Measurements from ENCODE around the gene GNAO1.

Gene GNAO1

GRCh38 chr16:56349086-56349415 is 157.8 kb downstream of the GNAO1 start:
- TF ChIP-seq CTCF (IDR thresholded peaks at IDR 0.05; ENCODE audit: low read depth, low read length), result no peak
- H3K4me3 ChIP-seq (ENCODE audit: low read depth, low read length), result no peak overlapping the region

- no peak for TF ChIP-seq CTCF (IDR thresholded peaks at IDR 0.05; ENCODE audit: low read depth, low read length)
- no peak overlapping the region for H3K4me3 ChIP-seq (ENCODE audit: low read depth, low read length)
Observed at GRCh38 chr16:56349711-56350161, 158.4 kb downstream of the GNAO1 start.

GRCh38 chr16:56350491-56351405 is 159.5 kb downstream of the GNAO1 start:
- TF ChIP-seq CTCF (IDR thresholded peaks at IDR 0.05; ENCODE audit: low read depth, low read length), result no peak
- H3K4me3 ChIP-seq (ENCODE audit: low read depth, low read length), result no peak overlapping the region

GRCh38 chr16:56351481-56351880 is 160.2 kb downstream of the GNAO1 start:
- no peak overlapping the region for H3K4me3 ChIP-seq (ENCODE audit: low read depth, low read length)
- TF ChIP-seq CTCF (IDR thresholded peaks at IDR 0.05; ENCODE audit: low read depth, low read length), result no peak

- no peak for TF ChIP-seq CTCF (IDR thresholded peaks at IDR 0.05; ENCODE audit: low read depth, low read length)
- H3K4me3 ChIP-seq (ENCODE audit: low read depth, low read length), result no peak overlapping the region
Observed at GRCh38 chr16:56352351-56353053, 161.2 kb downstream of the GNAO1 start.

- TF ChIP-seq CTCF (IDR thresholded peaks at IDR 0.05; ENCODE audit: low read depth, low read length), result no peak
- no peak overlapping the region for H3K4me3 ChIP-seq (ENCODE audit: low read depth, low read length)
Observed at GRCh38 chr16:56353054-56353921, 162.0 kb downstream of the GNAO1 start.
